ENCODE data around the gene RIMBP2. TPM values are rescaled to one million over a fixed set of nuclear protein-coding genes. Genes with fewer than 3 reads are reported as not detected.

Gene RIMBP2
- total and polyA plus RNA-seq, 8 donors = 0.42 to 19.0 (median 16.1) TPM

GRCh38 chr12:130748786-130749185 is 32.7 kb upstream of the RIMBP2 start:
- Histone ChIP-seq H3K4me3 (no peak overlapping the region), H3K27ac (no peak overlapping the region), H3K9me3 (no peaks in the 10 kb centered on the region), H3K27me3 (peaks cover 0 to 32% of the 10 kb centered on the region in 2 donors), H3K36me3 (no peaks in the 10 kb centered on the region), H3K4me1 (no peaks in the 10 kb centered on the region)
- no peak for TF ChIP-seq CTCF (IDR thresholded peaks at IDR 0.05)
- ATAC-seq = no peak
- intact Hi-C loops (cut with DNase I) = no loop called here
- DNase-seq = no peak

GRCh38 chr12:130747867-130748740 is 32.0 kb upstream of the RIMBP2 start:
- Histone ChIP-seq H3K27ac (no peak overlapping the region), H3K9me3 (no peaks in the 10 kb centered on the region), H3K36me3 (no peaks in the 10 kb centered on the region), H3K4me3 (no peak overlapping the region), H3K4me1 (no peaks in the 10 kb centered on the region), H3K27me3 (peaks cover 0 to 31% of the 10 kb centered on the region in 2 donors)
- DNase-seq (peak in 3 of 4 donors; percentile 75 to 89 (median 79)), ATAC-seq (peak; percentile 98)
- intact Hi-C loops (cut with DNase I) = no loop called here
- peak; percentile 77 to 78 for TF ChIP-seq CTCF (IDR thresholded peaks at IDR 0.05)

GRCh38 chr12:130746546-130746945 is 30.4 kb upstream of the RIMBP2 start:
- H3K27ac ChIP-seq = no peak overlapping the region
- no peaks in the 10 kb centered on the region for H3K9me3 ChIP-seq
- no peak for DNase-seq
- peaks cover 0 to 21% of the 10 kb centered on the region in 2 donors for H3K27me3 ChIP-seq
- no peak for ATAC-seq
- H3K4me3 ChIP-seq = no peak overlapping the region
- no peaks in the 10 kb centered on the region for H3K36me3 ChIP-seq
- TF ChIP-seq CTCF (IDR thresholded peaks at IDR 0.05) = no peak
- intact Hi-C loops (cut with DNase I) = no loop called here
- no peaks in the 10 kb centered on the region for H3K4me1 ChIP-seq

GRCh38 chr12:130745921-130746320 is 29.8 kb upstream of the RIMBP2 start:
- Histone ChIP-seq H3K9me3 (no peaks in the 10 kb centered on the region), H3K27me3 (peaks cover 0 to 21% of the 10 kb centered on the region in 2 donors), H3K4me1 (no peaks in the 10 kb centered on the region), H3K36me3 (no peaks in the 10 kb centered on the region), H3K27ac (no peak overlapping the region), H3K4me3 (no peak overlapping the region)
- no peak for TF ChIP-seq CTCF (IDR thresholded peaks at IDR 0.05)
- intact Hi-C loops (cut with DNase I) = no loop called here
- DNase-seq (no peak), ATAC-seq (no peak)

- DNase-seq = no peak
- Histone ChIP-seq H3K36me3 (no peaks in the 10 kb centered on the region), H3K9me3 (no peaks in the 10 kb centered on the region), H3K4me3 (no peak overlapping the region), H3K27me3 (peaks cover 0 to 29% of the 10 kb centered on the region in 2 donors), H3K27ac (no peak overlapping the region), H3K4me1 (no peaks in the 10 kb centered on the region)
- no peak for TF ChIP-seq CTCF (IDR thresholded peaks at IDR 0.05)
- ATAC-seq = no peak
- intact Hi-C loops (cut with DNase I) = no loop called here
Measured at GRCh38 chr12:130744274-130744673, 28.2 kb upstream of the RIMBP2 start.
